Osteoblast (primary cell): Measurements from ENCODE around the gene UROD. TPM values are rescaled to one million over a fixed set of nuclear protein-coding genes. Genes with fewer than 3 reads are reported as not detected.

Source experiments
- DNase-seq: peaks from one replicate; pipeline ENCODE4 v3.0.0; 2011; ENCODE audit warnings: low spot score, mixed read lengths; ENCODE audit not compliant: insufficient read length; ENCODE audit errors: missing footprints
- H2AFZ ChIP-seq: 2 replicates; pipeline ENCODE4 v1.6.0; 2011; ENCODE audit warnings: mild to moderate bottlenecking, low read length
- H3K27ac ChIP-seq: 2 replicates; pipeline ENCODE4 v1.5.1; 2011; ENCODE audit warnings: mild to moderate bottlenecking, low read depth, low read length, moderate library complexity
- H3K27me3 ChIP-seq: 2 replicates; pipeline ENCODE4 v1.6.0; 2012; ENCODE audit warnings: mild to moderate bottlenecking, control low read depth, inconsistent platforms, low read length, moderate library complexity; ENCODE audit not compliant: insufficient read depth
- H3K36me3 ChIP-seq: 2 replicates; pipeline ENCODE4 v1.5.1; 2011; ENCODE audit warnings: mild to moderate bottlenecking, low read length, control low read depth, moderate library complexity; ENCODE audit not compliant: insufficient read depth
- H3K4me1 ChIP-seq: 2 replicates; pipeline ENCODE4 v1.5.1; 2011; ENCODE audit warnings: mild to moderate bottlenecking, low read length, control low read depth, moderate library complexity; ENCODE audit not compliant: insufficient read depth
- H3K4me2 ChIP-seq: 2 replicates; pipeline ENCODE4 v1.6.0; 2011; ENCODE audit warnings: mild to moderate bottlenecking, low read length; ENCODE audit not compliant: insufficient read depth
- H3K4me3 ChIP-seq: fragments of 200-600 bp; sonication (generic); 3 replicates; pipeline ENCODE4 v1.5.1; 2012; ENCODE audit warnings: mild to moderate bottlenecking, low read length, inconsistent platforms; ENCODE audit not compliant: insufficient read depth
- H3K79me2 ChIP-seq: 2 replicates; pipeline ENCODE4 v1.6.0; 2012; ENCODE audit warnings: mild to moderate bottlenecking, low read length, control low read depth, inconsistent platforms; ENCODE audit not compliant: insufficient read depth
- H3K9me3 ChIP-seq: 2 replicates; pipeline ENCODE4 v1.5.1; 2011; ENCODE audit warnings: low read depth, low read length, control low read depth
- H4K20me1 ChIP-seq: 2 replicates; pipeline ENCODE4 v1.6.0; 2012; ENCODE audit warnings: mild to moderate bottlenecking, low read length, control low read depth; ENCODE audit not compliant: insufficient read depth
- CTCF ChIP-seq: IDR thresholded peaks from 2 replicates; pipeline ENCODE4 v1.5.1; 2011; ENCODE audit warnings: mild to moderate bottlenecking, low read depth, low read length, moderate library complexity; ENCODE audit errors: extremely low read depth
- total RNA-seq: library from RNA; depleted of rRNA; stranded (reverse); fragments of >200 nt; gene quantifications from 2 replicates; pipeline ENCODE4 v1.2.3, GENCODE V29; 2012

UROD gene
- total RNA-seq, 1 donor = 123 TPM

DNA sequence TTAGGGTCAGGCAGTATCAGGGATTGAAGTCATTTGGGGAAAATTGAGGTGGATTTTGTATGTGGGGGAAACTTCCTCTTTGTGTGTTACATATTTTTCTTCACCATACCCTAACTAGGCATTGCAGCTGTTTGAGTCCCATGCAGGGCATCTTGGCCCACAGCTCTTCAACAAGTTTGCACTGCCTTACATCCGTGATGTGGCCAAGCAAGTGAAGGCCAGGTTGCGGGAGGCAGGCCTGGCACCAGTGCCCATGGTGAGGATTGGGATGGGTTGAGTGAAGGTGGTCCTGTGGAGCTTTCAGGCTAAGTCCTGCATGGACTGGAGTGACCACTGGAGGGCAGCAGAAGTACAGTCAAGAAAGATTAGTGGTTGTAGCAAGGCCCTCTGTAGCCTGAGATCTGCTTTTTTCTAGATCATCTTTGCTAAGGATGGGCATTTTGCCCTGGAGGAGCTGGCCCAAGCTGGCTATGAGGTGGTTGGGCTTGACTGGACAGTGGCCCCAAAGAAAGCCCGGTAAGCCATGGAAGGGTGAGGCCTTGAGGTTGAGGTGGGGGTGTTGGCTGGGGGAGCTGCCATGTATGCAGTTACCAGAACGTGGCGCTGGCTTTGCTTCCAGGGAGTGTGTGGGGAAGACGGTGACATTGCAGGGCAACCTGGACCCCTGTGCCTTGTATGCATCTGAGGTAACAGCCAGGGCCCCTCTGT is 2.4 kb downstream of the UROD start:
- peak overlapping the region; percentile 15 for H3K4me3 ChIP-seq
- peak overlapping the region; percentile 16 for H3K4me2 ChIP-seq
- no peak overlapping the region for H3K27ac ChIP-seq
- TF ChIP-seq CTCF = peak; percentile 94
- H4K20me1 ChIP-seq = peaks cover 14% of the 10 kb centered on the region
- H3K27me3 ChIP-seq = no peaks in the 10 kb centered on the region
- H3K79me2 ChIP-seq = peaks cover 41% of the 10 kb centered on the region
- DNase-seq = peak; percentile 95
- no peaks in the 10 kb centered on the region for H3K9me3 ChIP-seq
- peak overlapping the region; percentile 18 for H2AFZ ChIP-seq
- peaks cover 33% of the 10 kb centered on the region for H3K4me1 ChIP-seq
- peaks cover 17% of the 10 kb centered on the region for H3K36me3 ChIP-seq

- DNase-seq = peak; percentile 34
- TF ChIP-seq CTCF = no peak
These were observed 3.6 kb downstream of the UROD start for GRCh38 chr1:45015683-45016082.

DNA sequence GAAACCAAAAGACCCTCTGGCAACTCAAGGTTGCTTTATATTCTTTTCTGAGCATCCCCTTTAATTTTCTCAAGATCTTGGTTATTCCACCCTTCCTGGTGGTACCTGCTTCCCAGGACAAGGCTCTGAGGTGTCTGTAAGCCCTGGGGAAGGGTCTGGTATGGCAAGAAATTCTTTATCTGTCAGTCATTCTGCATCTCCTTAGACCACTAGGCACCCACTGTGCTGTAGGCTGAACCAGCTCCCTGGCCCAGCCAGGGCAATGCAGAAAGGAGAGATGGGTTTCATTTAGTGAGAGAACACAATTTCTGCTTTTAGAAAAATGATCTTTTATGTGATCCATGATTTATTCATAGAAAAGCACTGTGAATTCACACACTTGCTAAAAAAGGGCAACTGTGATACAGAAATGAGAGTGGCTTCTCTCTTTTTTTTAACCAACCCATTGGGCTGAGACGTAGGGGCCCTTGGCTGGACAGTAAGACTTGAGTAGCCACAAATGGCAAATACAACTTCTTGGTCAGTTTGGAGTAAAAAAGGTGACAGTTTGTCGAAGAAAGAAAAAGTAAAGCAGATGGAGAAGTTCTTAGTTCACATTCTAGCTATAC is 4.1 kb downstream of the UROD start:
- Histone ChIP-seq H3K27me3 (no peaks in the 10 kb centered on the region), H2AFZ (no peak overlapping the region), H3K4me1 (peaks cover 27% of the 10 kb centered on the region), H3K79me2 (peaks cover 24% of the 10 kb centered on the region), H3K36me3 (peaks cover 17% of the 10 kb centered on the region), H3K4me2 (no peak overlapping the region), H3K27ac (no peak overlapping the region), H4K20me1 (peaks cover 7% of the 10 kb centered on the region), H3K9me3 (no peaks in the 10 kb centered on the region), H3K4me3 (no peak overlapping the region)
- no peak for TF ChIP-seq CTCF
- DNase-seq = peak; percentile 30

More at GRCh38 chr1:45015683-45016082, 3.6 kb downstream of the UROD start:
- Histone ChIP-seq H3K27me3 (no peaks in the 10 kb centered on the region), H3K4me2 (no peak overlapping the region), H3K79me2 (peaks cover 29% of the 10 kb centered on the region), H4K20me1 (peaks cover 7% of the 10 kb centered on the region), H3K4me3 (no peak overlapping the region), H3K4me1 (peaks cover 27% of the 10 kb centered on the region), H3K36me3 (peaks cover 17% of the 10 kb centered on the region), H2AFZ (no peak overlapping the region), H3K9me3 (no peaks in the 10 kb centered on the region), H3K27ac (no peak overlapping the region)

DNA sequence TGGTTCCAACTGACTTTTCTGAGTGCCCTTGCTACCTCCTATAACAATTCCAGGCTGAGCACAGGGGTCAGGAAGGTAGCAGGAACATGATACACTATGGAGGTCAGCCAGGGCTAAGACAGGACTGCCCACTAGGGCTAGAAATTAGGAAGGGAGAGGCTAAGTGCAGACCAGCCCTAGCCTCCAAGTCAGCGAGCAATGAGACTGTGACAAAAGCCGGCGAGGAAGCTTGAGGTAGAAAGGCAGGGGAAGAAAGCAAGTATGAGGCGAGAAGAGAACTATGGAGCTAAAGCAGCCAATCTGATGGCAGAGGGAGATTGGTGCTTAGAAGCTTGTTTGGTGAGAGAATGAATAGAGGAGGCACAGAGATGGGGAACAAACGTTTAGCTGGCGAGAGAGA is 4.7 kb downstream of the UROD start:
- Histone ChIP-seq H3K27ac (no peak overlapping the region), H2AFZ (no peak overlapping the region), H3K36me3 (peaks cover 17% of the 10 kb centered on the region), H3K4me3 (no peak overlapping the region), H3K4me1 (peaks cover 21% of the 10 kb centered on the region), H3K27me3 (no peaks in the 10 kb centered on the region), H3K79me2 (peaks cover 24% of the 10 kb centered on the region), H3K9me3 (no peaks in the 10 kb centered on the region), H3K4me2 (no peak overlapping the region), H4K20me1 (peaks cover 7% of the 10 kb centered on the region)
- peak; percentile 41 for DNase-seq
- no peak for TF ChIP-seq CTCF
